Right lobe of liver (tissue), 4 donors: Measurements from ENCODE around the gene KRT17.

Experiments
- CTCF ChIP-seq, 4 donors: fragments of 200-600 bp in 3 of 4; fragments of 450-650 bp in 1 of 4; IDR thresholded peaks; one replicate each; pipeline versions ENCODE4 v1.5.1 to v1.8.0; 2016 to 2022; ENCODE audit warnings: antibody characterized with exemption in 4 of 4, mild to moderate bottlenecking in 2 of 4
- POLR2A ChIP-seq: fragments of 450-650 bp; IDR thresholded peaks from one replicate; pipeline ENCODE4 v1.6.1; 2017; ENCODE audit warnings: antibody characterized with exemption, mild to moderate bottlenecking
- donor health status: DM: no; HTN: no; CAD: no.
- donor health status: DM: no; HTN: no; CAD: no.
- donor health status: DM: no; HTN: yes; CAD: no.

GRCh38 chr17:41672153-41672552 lies 47.8 kb upstream of the KRT17 start:
- TF ChIP-seq CTCF (IDR thresholded peaks at IDR 0.05) (no peak), POLR2A (no peak)
